ENCODE measurements around the gene GNAS.

Gene GNAS

DNA sequence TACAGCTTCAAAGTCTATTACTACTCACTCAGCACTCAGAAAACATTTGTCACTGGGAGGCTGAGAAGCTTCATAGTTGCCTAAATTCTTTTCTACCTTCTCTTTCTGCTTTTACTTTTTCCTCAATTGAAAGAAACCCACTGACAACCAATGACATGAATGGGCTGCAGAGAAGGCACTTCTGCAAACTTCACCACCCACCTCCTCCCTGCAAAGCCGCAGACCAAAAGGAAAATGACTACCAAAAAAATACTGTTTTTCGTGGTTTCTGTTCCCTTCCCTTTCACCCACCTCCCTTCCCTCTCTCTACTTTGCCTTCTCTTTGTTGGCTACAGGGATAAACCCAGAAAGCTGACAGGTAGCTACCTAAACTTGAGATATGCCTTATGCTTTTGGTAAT, 5.1 kb upstream of the GNAS start:
- in situ Hi-C loops (cut with HindIII; ENCODE audit: low pct_ligation_motif_present, low pct_unique_long_range_greater_than_20kb, low sequenced_read_pairs) = no loop called here
- DNase-seq = no peak

DNA sequence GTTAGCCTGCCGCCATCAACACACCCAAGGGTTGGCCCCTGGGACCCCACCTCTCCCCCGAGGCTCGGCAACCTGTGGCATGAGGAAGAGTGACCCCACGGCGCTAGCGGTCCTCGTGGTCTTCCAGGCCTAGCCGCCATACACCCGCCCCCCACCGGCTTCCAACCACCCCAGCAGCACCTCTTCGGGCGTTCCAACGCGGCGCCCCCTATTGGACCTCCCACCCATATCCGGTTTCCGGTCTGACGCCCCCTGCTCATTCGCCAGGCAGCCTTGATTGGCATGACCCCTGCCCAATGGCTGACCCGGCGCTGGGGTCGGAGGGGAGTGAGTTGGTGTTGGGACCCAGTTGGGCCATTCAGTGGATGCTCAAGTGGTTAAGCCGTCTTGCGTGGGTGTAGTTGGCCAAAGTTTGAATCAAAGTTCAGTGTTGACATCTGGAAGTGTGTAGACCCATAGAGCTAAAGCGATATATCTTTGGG, 1.8 kb upstream of the GNAS start, which contains the start of gene GNAS-AS1:
TSS of gene GNAS-AS1 (minus strand) at position 210 of the 482 bp plus-strand sequence.
- in situ Hi-C loops (cut with HindIII; ENCODE audit: low pct_ligation_motif_present, low pct_unique_long_range_greater_than_20kb, low sequenced_read_pairs) = no loop called here

GRCh38 chr20:58851221-58851968, 1.1 kb upstream of the GNAS start:
- in situ Hi-C loops (cut with HindIII; ENCODE audit: low pct_ligation_motif_present, low pct_unique_long_range_greater_than_20kb, low sequenced_read_pairs) = no loop called here
- DNase-seq = no peak

More for the DNA sequence above, 1.8 kb upstream of the GNAS start, which contains the start of gene GNAS-AS1:
- no peak for DNase-seq

GRCh38 chr20:58851969-58852458, 502 bp upstream of the GNAS start:
- in situ Hi-C loops (cut with HindIII; ENCODE audit: low pct_ligation_motif_present, low pct_unique_long_range_greater_than_20kb, low sequenced_read_pairs) = no loop called here
- no peak for DNase-seq

DNA sequence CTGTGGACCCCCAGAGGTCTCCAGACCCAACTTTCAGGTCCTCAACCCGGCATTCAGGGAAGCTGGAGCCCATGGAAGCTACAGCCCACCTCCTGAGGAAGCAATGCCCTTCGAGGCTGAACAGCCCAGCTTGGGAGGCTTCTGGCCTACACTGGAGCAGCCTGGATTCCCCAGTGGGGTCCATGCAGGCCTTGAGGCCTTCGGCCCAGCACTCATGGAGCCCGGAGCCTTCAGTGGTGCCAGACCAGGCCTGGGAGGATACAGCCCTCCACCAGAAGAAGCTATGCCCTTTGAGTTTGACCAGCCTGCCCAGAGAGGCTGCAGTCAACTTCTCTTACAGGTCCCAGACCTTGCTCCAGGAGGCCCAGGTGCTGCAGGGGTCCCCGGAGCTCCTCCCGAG, 950 bp downstream of the GNAS start:
- no peak for DNase-seq
- in situ Hi-C loops (cut with HindIII; ENCODE audit: low pct_ligation_motif_present, low pct_unique_long_range_greater_than_20kb, low sequenced_read_pairs) = no loop called here

GRCh38 chr20:58853976-58854637, 1.6 kb downstream of the GNAS start:
- no peak for DNase-seq
- in situ Hi-C loops (cut with HindIII; ENCODE audit: low pct_ligation_motif_present, low pct_unique_long_range_greater_than_20kb, low sequenced_read_pairs) = no loop called here

GRCh38 chr20:58854638-58855471, 2.3 kb downstream of the GNAS start:
- DNase-seq = no peak
- in situ Hi-C loops (cut with HindIII; ENCODE audit: low pct_ligation_motif_present, low pct_unique_long_range_greater_than_20kb, low sequenced_read_pairs) = no loop called here

- in situ Hi-C loops (cut with HindIII; ENCODE audit: low pct_ligation_motif_present, low pct_unique_long_range_greater_than_20kb, low sequenced_read_pairs) = no loop called here
- no peak for DNase-seq
These were observed 3.2 kb downstream of the GNAS start for GRCh38 chr20:58855506-58856389.

- DNase-seq = no peak
- in situ Hi-C loops (cut with HindIII; ENCODE audit: low pct_ligation_motif_present, low pct_unique_long_range_greater_than_20kb, low sequenced_read_pairs) = no loop called here
These were observed 10.7 kb downstream of the GNAS start for GRCh38 chr20:58863044-58863790.

GRCh38 chr20:58864346-58864745, 11.8 kb downstream of the GNAS start:
- in situ Hi-C loops (cut with HindIII; ENCODE audit: low pct_ligation_motif_present, low pct_unique_long_range_greater_than_20kb, low sequenced_read_pairs) = no loop called here
- no peak for DNase-seq

DNA sequence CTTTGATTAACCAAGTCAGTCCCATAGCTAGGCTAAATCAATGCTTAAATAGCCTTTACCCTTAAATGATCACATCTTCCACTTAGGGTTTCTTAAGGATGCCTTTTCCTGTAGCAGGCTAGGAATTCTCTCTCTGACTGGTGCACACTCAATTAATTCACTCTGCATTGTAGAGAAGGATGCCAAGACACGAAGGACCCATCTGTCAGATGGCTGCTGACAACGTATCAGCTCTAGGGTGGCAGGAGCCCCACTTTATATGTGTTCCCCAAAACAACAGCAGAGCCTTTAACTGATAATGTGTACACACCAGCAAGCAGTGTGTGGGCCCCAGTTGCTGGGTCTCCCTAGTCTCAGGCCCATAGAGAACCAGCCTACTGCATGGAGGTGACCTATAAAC, 13.3 kb downstream of the GNAS start:
- DNase-seq = no peak
- in situ Hi-C loops (cut with HindIII; ENCODE audit: low pct_ligation_motif_present, low pct_unique_long_range_greater_than_20kb, low sequenced_read_pairs) = no loop called here

DNA sequence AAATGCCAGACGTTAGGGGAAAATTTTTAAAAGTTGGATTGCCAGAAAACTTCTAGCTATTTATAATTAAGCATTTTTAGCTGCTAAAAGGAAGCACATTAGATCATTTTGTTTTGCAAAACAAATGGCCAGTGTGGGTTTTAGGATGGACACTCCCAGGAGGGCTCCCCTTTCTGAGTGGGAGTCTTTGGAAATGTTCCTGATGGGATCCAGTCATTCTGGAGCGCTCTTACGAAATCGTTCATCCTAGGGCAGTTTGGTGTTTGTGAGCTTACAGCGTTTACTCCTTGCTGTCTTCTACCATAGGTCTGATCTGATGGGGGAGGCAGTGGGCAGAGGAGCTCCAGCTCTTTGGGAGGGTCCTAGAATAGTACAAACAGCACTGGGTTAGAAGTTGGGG, 14.7 kb downstream of the GNAS start:
- in situ Hi-C loops (cut with HindIII; ENCODE audit: low pct_ligation_motif_present, low pct_unique_long_range_greater_than_20kb, low sequenced_read_pairs) = no loop called here
- no peak for DNase-seq

GRCh38 chr20:58868795-58869194, 16.3 kb downstream of the GNAS start:
- DNase-seq = no peak
- in situ Hi-C loops (cut with HindIII; ENCODE audit: low pct_ligation_motif_present, low pct_unique_long_range_greater_than_20kb, low sequenced_read_pairs) = no loop called here

- in situ Hi-C loops (cut with HindIII; ENCODE audit: low pct_ligation_motif_present, low pct_unique_long_range_greater_than_20kb, low sequenced_read_pairs) = no loop called here
- no peak for DNase-seq
These were observed 17.2 kb downstream of the GNAS start for GRCh38 chr20:58869662-58870227.

DNA sequence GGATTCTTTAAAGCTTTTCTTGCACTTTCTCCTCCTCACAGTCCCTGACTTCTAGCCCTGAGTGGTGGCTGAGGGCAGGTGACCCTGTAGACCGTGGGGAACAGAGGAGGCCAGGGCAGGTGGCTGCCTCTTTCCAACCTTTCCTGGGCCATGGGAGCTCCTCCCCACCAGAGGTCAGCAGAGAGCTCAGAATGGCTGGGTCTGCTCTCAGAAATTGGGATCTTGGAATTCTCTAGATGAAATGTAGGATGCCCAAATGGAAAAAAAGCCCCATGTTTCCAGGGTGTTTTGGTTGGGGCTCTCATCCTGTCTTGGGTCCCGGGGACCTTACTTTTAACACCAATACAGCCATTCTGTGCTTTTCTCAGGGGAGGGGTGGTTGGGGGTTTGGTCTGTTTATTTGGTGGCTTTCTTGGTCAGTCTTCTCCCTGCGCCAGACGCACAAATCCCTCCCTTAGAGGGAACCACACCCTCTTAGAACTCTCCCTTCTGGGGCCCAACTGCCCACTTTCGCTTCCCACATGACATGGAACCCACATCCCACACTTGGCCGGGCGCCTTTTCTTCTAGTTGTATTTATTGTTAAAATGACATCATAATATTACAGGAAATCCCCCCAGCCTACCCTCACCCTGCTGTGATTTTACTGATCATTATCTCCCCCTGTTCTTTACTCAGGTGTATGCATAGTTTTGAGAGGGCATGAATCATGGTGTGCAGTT, 17.9 kb downstream of the GNAS start:
- in situ Hi-C loops (cut with HindIII; ENCODE audit: low pct_ligation_motif_present, low pct_unique_long_range_greater_than_20kb, low sequenced_read_pairs) = no loop called here
- peak; percentile 59 for DNase-seq

- in situ Hi-C loops (cut with HindIII; ENCODE audit: low pct_ligation_motif_present, low pct_unique_long_range_greater_than_20kb, low sequenced_read_pairs) = no loop called here
These were observed 19.1 kb downstream of the GNAS start for GRCh38 chr20:58871533-58872102.

More at GRCh38 chr20:58871533-58872102, 19.1 kb downstream of the GNAS start:
- no peak for DNase-seq

Data from ACHN (cell line).